Measurements from ENCODE around the gene COMMD3.

Gene COMMD3

GRCh38 chr10:22316286-22317075 is at the start of gene COMMD3:
COMMD3 (plus strand) TSS chr10:22316388; CDS start chr10:22316418, 30 bp downstream.
- Histone ChIP-seq H3K27me3 (ENCODE audit: insufficient read depth, low read length, poor library complexity) (peaks cover 34% of the 10 kb centered on the region), H3K27ac (ENCODE audit: low read length) (peak within 1 kb of the TSS; percentile 85)
- TF ChIP-seq EZH2 (IDR thresholded peaks at IDR 0.05; ENCODE audit: borderline replicate concordance, low read depth, low read length, severe bottlenecking) = no peak
- no peak for TF ChIP-seq CTCF (IDR thresholded peaks at IDR 0.05; ENCODE audit: borderline replicate concordance, extremely low read depth, low read length, poor library complexity, severe bottlenecking)

GRCh38 chr10:22268503-22268902 is 47.7 kb upstream of the COMMD3 start:
- H3K9ac ChIP-seq (ENCODE audit: low read depth, low read length) = no peak overlapping the region
- DNase-seq (no peak), ATAC-seq (ENCODE audit: insufficient read depth, low read depth) (no peak)
- no peak overlapping the region for H2AFZ ChIP-seq (ENCODE audit: low read depth, low read length)
- H3K36me3 ChIP-seq (ENCODE audit: insufficient read depth, low read length) = no peaks in the 10 kb centered on the region
- H3K27ac ChIP-seq (ENCODE audit: low read length) = no peak overlapping the region
- no peaks in the 10 kb centered on the region for H3K79me2 ChIP-seq (ENCODE audit: insufficient read depth, low read length)
- H3K4me3 ChIP-seq (ENCODE audit: low read depth in 1 of 2, low read length in 2 of 2) = no peak overlapping the region
- peaks cover 7% of the 10 kb centered on the region for H3K27me3 ChIP-seq (ENCODE audit: insufficient read depth, low read length, poor library complexity)
- no peak for TF ChIP-seq EZH2 (IDR thresholded peaks at IDR 0.05; ENCODE audit: borderline replicate concordance, low read depth, low read length, severe bottlenecking)
- H3K4me2 ChIP-seq (ENCODE audit: insufficient read depth, low read length) = no peak overlapping the region
- H3K9me3 ChIP-seq (ENCODE audit: insufficient read depth, low read length, severe bottlenecking) = no peaks in the 10 kb centered on the region
- H3K4me1 ChIP-seq (ENCODE audit: insufficient read depth, low read length) = no peaks in the 10 kb centered on the region
- 0 out of 2 replicates have a peak, but pooled peaks cover 2% of the 10 kb centered on the region for H4K20me1 ChIP-seq (ENCODE audit: insufficient read depth, low read length)

More at GRCh38 chr10:22316286-22317075, at the start of gene COMMD3:
- Histone ChIP-seq H3K9me3 (ENCODE audit: insufficient read depth, low read length, severe bottlenecking) (no peaks in the 10 kb centered on the region), H4K20me1 (ENCODE audit: insufficient read depth, low read length) (peaks cover 2% of the 10 kb centered on the region; the same call in 1 of the 2 replicates), H3K36me3 (ENCODE audit: insufficient read depth, low read length) (no peaks in the 10 kb centered on the region), H3K4me3 (ENCODE audit: low read depth in 1 of 2, low read length in 2 of 2) (peak within 1 kb of the TSS; percentile 74 to 93), H3K4me1 (ENCODE audit: insufficient read depth, low read length) (peaks cover 44% of the 10 kb centered on the region), H3K9ac (ENCODE audit: low read depth, low read length) (peak within 1 kb of the TSS; percentile 77), H3K79me2 (ENCODE audit: insufficient read depth, low read length) (peaks cover 23% of the 10 kb centered on the region), H2AFZ (ENCODE audit: low read depth, low read length) (peak within 1 kb of the TSS; percentile 95), H3K4me2 (ENCODE audit: insufficient read depth, low read length) (peak within 1 kb of the TSS; percentile 96)
- ATAC-seq (ENCODE audit: insufficient read depth, low read depth) = peak; percentile 64
- peak; percentile 81 for DNase-seq

- H3K27me3 ChIP-seq (ENCODE audit: insufficient read depth, low read length, poor library complexity) = peaks cover 7% of the 10 kb centered on the region
Observed at GRCh38 chr10:22271786-22272185, 44.4 kb upstream of the COMMD3 start.

More at GRCh38 chr10:22271786-22272185, 44.4 kb upstream of the COMMD3 start:
- ATAC-seq (ENCODE audit: insufficient read depth, low read depth) = no peak
- no peak overlapping the region for H3K27ac ChIP-seq (ENCODE audit: low read length)
- 0 out of 2 replicates have a peak, but pooled peaks cover 2% of the 10 kb centered on the region for H4K20me1 ChIP-seq (ENCODE audit: insufficient read depth, low read length)
- no peak overlapping the region for H3K9ac ChIP-seq (ENCODE audit: low read depth, low read length)
- DNase-seq = no peak
- no peaks in the 10 kb centered on the region for H3K9me3 ChIP-seq (ENCODE audit: insufficient read depth, low read length, severe bottlenecking)
- TF ChIP-seq EZH2 (IDR thresholded peaks at IDR 0.05; ENCODE audit: borderline replicate concordance, low read depth, low read length, severe bottlenecking) = no peak
- TF ChIP-seq CTCF (IDR thresholded peaks at IDR 0.05; ENCODE audit: borderline replicate concordance, extremely low read depth, low read length, poor library complexity, severe bottlenecking) = no peak
- H3K36me3 ChIP-seq (ENCODE audit: insufficient read depth, low read length) = no peaks in the 10 kb centered on the region
- no peak overlapping the region for H2AFZ ChIP-seq (ENCODE audit: low read depth, low read length)
- H3K79me2 ChIP-seq (ENCODE audit: insufficient read depth, low read length) = no peaks in the 10 kb centered on the region
- H3K4me3 ChIP-seq (ENCODE audit: low read depth in 1 of 2, low read length in 2 of 2) = no peak overlapping the region
- no peak overlapping the region for H3K4me2 ChIP-seq (ENCODE audit: insufficient read depth, low read length)
- H3K4me1 ChIP-seq (ENCODE audit: insufficient read depth, low read length) = no peaks in the 10 kb centered on the region

All from DND-41 (cell line).